ENCODE data around the gene RAB11FIP3. TPM values are rescaled to one million over a fixed set of nuclear protein-coding genes. Genes with fewer than 3 reads are reported as not detected.

Gene RAB11FIP3
- total and polyA plus RNA-seq, 2 of the 13 experiments (the other 11 are each of a cell fraction or from before 2014, with no cell fraction given): 34.3 to 57.6 TPM

DNA sequence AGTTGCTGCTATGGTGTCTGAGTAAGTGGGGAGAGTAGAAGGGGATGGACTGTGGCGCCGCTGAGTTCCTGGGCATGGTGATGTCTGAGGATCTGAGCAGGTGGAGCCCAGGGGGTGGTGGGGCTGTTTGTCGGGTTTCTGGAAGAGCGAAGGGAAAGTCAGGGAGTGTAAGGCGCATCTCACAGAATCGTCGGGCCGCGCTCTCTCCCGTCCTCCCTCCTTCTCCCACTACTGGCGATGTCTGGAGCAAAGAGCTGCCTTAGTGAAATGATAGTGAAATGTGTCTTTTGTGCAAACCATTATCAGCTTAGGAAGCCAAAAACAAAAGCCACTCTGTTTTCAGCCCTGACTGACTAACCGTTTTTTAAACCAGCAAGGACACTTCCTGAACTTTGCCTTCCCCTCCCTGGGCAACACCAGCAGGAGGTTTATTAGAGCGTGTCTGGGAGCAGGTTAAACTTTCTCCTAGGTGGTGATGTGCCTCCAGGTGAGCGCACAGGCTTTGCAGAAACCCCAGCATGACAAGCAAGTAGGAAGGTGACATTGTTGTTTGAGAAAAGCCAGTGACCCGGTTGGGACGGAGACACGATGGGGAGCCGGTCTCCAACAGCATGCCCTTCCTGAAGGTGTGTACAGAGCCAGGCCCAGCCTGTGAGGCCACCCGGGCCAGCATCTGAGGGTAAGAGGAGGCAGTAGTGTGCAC, 49.1 kb downstream of the RAB11FIP3 start (continued):
- TF ChIP-seq, protein P1, sequence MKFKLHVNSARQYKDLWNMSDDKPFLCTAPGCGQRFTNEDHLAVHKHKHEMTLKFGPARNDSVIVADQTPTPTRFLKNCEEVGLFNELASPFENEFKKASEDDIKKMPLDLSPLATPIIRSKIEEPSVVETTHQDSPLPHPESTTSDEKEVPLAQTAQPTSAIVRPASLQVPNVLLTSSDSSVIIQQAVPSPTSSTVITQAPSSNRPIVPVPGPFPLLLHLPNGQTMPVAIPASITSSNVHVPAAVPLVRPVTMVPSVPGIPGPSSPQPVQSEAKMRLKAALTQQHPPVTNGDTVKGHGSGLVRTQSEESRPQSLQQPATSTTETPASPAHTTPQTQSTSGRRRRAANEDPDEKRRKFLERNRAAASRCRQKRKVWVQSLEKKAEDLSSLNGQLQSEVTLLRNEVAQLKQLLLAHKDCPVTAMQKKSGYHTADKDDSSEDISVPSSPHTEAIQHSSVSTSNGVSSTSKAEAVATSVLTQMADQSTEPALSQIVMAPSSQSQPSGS (CRISPR knock-in tag; IDR thresholded peaks at IDR 0.05): peak; percentile 29; the same call in 1 of the 2 replicates
- TF ChIP-seq, protein P2, sequence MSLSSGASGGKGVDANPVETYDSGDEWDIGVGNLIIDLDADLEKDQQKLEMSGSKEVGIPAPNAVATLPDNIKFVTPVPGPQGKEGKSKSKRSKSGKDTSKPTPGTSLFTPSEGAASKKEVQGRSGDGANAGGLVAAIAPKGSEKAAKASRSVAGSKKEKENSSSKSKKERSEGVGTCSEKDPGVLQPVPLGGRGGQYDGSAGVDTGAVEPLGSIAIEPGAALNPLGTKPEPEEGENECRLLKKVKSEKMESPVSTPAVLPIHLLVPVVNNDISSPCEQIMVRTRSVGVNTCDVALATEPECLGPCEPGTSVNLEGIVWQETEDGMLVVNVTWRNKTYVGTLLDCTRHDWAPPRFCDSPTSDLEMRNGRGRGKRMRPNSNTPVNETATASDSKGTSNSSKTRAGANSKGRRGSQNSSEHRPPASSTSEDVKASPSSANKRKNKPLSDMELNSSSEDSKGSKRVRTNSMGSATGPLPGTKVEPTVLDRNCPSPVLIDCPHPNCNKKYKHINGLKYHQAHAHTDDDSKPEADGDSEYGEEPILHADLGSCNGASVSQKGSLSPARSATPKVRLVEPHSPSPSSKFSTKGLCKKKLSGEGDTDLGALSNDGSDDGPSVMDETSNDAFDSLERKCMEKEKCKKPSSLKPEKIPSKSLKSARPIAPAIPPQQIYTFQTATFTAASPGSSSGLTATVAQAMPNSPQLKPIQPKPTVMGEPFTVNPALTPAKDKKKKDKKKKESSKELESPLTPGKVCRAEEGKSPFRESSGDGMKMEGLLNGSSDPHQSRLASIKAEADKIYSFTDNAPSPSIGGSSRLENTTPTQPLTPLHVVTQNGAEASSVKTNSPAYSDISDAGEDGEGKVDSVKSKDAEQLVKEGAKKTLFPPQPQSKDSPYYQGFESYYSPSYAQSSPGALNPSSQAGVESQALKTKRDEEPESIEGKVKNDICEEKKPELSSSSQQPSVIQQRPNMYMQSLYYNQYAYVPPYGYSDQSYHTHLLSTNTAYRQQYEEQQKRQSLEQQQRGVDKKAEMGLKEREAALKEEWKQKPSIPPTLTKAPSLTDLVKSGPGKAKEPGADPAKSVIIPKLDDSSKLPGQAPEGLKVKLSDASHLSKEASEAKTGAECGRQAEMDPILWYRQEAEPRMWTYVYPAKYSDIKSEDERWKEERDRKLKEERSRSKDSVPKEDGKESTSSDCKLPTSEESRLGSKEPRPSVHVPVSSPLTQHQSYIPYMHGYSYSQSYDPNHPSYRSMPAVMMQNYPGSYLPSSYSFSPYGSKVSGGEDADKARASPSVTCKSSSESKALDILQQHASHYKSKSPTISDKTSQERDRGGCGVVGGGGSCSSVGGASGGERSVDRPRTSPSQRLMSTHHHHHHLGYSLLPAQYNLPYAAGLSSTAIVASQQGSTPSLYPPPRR (CRISPR knock-in tag; IDR thresholded peaks at IDR 0.05; ENCODE audit: borderline replicate concordance): no peak
- TF ChIP-seq, protein P3, sequence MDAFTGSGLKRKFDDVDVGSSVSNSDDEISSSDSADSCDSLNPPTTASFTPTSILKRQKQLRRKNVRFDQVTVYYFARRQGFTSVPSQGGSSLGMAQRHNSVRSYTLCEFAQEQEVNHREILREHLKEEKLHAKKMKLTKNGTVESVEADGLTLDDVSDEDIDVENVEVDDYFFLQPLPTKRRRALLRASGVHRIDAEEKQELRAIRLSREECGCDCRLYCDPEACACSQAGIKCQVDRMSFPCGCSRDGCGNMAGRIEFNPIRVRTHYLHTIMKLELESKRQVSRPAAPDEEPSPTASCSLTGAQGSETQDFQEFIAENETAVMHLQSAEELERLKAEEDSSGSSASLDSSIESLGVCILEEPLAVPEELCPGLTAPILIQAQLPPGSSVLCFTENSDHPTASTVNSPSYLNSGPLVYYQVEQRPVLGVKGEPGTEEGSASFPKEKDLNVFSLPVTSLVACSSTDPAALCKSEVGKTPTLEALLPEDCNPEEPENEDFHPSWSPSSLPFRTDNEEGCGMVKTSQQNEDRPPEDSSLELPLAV (CRISPR knock-in tag; conservative IDR thresholded peaks at IDR 0.05; ENCODE audit: low read depth): no peak
- TF ChIP-seq MLLT10 (CRISPR knock-in tag; IDR thresholded peaks at IDR 0.05) (no peak), ZSCAN21 (CRISPR knock-in tag; IDR thresholded peaks at IDR 0.05; ENCODE audit: borderline replicate concordance) (no peak), ZNF260 (CRISPR knock-in tag; IDR thresholded peaks at IDR 0.05; ENCODE audit: borderline replicate concordance, low read depth) (no peak), ZNF547 (CRISPR knock-in tag; IDR thresholded peaks at IDR 0.05) (0 out of 2 replicates have a peak, but pooled peaks have one; percentile 9), ZNF747 (CRISPR knock-in tag; IDR thresholded peaks at IDR 0.05; ENCODE audit: borderline replicate concordance) (no peak), ZSCAN29 (CRISPR knock-in tag; conservative IDR thresholded peaks at IDR 0.05) (0 out of 2 replicates have a peak, but pooled peaks have one; percentile 42), ZFP37 (CRISPR knock-in tag; IDR thresholded peaks at IDR 0.05; ENCODE audit: borderline replicate concordance) (0 out of 2 replicates have a peak, but pooled peaks have one; percentile 48), ASH2L (IDR thresholded peaks at IDR 0.05; ENCODE audit: insufficient read length, low read depth, low read length) (peak; percentile 68), BHLHE40 (IDR thresholded peaks at IDR 0.05; ENCODE audit: low read length) (no peak), ZKSCAN5 (CRISPR knock-in tag; IDR thresholded peaks at IDR 0.05) (no peak), CBX5 (CRISPR knock-in tag; IDR thresholded peaks at IDR 0.05; ENCODE audit: borderline replicate concordance) (no peak), ZNF580 (CRISPR knock-in tag; IDR thresholded peaks at IDR 0.05; ENCODE audit: borderline replicate concordance, low read depth) (no peak)
- TF ChIP-seq, protein P4, sequence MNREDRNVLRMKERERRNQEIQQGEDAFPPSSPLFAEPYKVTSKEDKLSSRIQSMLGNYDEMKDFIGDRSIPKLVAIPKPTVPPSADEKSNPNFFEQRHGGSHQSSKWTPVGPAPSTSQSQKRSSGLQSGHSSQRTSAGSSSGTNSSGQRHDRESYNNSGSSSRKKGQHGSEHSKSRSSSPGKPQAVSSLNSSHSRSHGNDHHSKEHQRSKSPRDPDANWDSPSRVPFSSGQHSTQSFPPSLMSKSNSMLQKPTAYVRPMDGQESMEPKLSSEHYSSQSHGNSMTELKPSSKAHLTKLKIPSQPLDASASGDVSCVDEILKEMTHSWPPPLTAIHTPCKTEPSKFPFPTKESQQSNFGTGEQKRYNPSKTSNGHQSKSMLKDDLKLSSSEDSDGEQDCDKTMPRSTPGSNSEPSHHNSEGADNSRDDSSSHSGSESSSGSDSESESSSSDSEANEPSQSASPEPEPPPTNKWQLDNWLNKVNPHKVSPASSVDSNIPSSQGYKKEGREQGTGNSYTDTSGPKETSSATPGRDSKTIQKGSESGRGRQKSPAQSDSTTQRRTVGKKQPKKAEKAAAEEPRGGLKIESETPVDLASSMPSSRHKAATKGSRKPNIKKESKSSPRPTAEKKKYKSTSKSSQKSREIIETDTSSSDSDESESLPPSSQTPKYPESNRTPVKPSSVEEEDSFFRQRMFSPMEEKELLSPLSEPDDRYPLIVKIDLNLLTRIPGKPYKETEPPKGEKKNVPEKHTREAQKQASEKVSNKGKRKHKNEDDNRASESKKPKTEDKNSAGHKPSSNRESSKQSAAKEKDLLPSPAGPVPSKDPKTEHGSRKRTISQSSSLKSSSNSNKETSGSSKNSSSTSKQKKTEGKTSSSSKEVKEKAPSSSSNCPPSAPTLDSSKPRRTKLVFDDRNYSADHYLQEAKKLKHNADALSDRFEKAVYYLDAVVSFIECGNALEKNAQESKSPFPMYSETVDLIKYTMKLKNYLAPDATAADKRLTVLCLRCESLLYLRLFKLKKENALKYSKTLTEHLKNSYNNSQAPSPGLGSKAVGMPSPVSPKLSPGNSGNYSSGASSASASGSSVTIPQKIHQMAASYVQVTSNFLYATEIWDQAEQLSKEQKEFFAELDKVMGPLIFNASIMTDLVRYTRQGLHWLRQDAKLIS (CRISPR knock-in tag; IDR thresholded peaks at IDR 0.05): peak; percentile 31; the same call in 1 of the 2 replicates
